Erythroblast (primary cell): ENCODE data around the gene MKX.

Source experiments
- GATA1 ChIP-seq: IDR thresholded peaks from 2 replicates; pipeline ENCODE4 v1.6.1; 2011; ENCODE audit warnings: low read depth, mild to moderate bottlenecking, control low read depth, low read length, moderate library complexity
- POLR2A ChIP-seq: IDR thresholded peaks from 2 replicates; pipeline ENCODE4 v1.6.1; 2011; ENCODE audit warnings: mild to moderate bottlenecking, low read length

GRCh38 chr10:27659786-27660185 lies 85.8 kb downstream of the MKX start:
- TF ChIP-seq POLR2A (no peak), GATA1 (no peak)
